Pons (tissue), 1 donor: ENCODE results near the gene SPINDOC.
A peak's percentile ranks its signal among the peaks of the same experiment; 100 is the strongest.

ENCODE experiments used
- DNase-seq: peaks from one replicate; pipeline ENCODE4 v3.0.0-alpha.2; 2016; ENCODE audit warnings: low spot score

The SPINDOC gene

DNA sequence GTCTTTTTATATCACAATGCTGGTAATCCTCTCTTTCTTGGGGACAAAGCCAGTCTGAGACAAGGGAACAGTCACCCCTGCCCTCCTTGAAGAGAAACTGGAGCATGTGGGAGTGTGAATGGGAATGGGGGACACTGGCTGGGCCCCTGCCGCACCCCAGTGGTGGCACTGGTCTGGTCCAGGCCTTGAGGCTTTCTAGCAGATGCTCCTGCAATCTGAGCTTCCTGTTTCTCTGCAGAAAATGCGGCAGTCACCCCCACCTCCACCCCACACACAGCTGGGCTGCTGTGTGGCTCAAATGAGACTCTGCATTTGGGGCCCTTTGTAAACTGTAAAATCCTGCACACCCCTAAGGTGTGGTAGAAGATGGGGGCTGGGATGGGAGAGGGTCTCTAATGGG is 19.1 kb downstream of the SPINDOC start:
- DNase-seq = no peak

DNA sequence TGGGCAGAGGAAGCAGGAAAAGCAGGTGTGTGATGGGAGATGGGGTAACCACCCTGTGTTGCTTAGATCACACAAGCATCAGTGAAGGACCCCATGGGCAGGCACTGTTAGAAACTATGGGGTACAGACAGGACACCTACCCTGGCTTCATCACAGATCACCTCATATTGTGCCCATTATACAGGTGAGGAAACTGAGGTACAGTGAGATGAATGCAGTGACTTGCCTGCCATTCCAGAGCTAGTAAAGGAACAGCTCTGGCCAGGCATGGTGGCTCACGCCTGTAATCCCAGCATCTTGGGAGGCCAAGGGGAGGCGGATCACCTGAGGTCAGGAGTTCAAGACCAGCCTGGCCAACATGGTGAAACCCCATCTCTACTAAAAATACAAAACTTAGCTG is 19.8 kb downstream of the SPINDOC start:
- no peak for DNase-seq

GRCh38 chr11:63834535-63835157 is 21.4 kb downstream of the SPINDOC start:
- DNase-seq = no peak

DNA sequence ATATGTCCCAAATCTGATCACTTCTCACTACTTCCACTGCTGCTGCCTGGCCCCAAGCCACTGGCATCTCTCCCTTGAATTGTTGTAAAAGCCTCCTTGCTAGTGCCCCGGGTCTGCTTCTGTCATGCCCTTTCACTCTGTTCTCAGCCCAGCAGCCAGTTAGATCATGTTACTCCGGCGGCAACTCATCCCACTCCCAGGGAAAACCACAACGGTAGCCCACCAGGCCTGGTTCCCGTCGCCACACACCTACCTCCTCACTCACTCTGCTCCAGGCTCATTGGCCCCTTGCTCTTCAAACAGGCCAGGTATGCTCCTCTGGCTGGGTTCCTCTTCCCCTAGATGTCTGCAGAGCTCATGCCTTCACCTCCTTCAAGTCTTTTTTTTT is 21.9 kb downstream of the SPINDOC start:
- no peak for DNase-seq

DNA sequence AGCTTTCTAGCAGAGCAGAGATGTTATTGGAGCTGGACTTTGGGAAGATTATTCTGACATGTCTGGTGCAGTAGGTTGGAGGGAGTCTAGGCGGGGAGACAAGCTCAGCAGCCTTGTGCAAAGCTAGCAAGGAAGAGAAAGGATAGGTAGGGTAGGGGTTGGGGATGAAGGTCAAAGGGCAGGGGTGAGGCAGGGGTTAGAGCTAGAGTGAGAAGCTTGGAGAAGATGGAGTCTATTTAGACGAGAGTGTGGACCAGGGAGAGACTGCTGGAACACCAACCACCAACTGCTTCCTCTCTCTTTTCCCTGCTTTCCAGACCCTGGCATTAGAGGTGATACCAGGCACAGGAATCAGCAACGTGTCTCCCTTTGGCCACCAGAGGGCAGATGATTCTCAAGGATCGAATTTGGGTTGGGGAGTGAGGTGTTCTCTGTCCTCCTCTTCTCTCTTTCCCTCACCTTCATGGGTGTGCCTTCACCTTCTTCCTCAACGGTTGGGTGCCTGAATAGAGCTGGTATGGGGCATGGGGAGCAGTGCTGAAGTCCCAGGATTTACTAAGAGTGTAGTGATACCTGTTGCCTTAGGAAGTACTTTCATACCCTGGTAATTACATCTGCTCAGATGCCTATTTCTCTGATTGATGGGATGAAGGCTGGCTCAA is 23.9 kb downstream of the SPINDOC start:
- peak; percentile 87 for DNase-seq

DNA sequence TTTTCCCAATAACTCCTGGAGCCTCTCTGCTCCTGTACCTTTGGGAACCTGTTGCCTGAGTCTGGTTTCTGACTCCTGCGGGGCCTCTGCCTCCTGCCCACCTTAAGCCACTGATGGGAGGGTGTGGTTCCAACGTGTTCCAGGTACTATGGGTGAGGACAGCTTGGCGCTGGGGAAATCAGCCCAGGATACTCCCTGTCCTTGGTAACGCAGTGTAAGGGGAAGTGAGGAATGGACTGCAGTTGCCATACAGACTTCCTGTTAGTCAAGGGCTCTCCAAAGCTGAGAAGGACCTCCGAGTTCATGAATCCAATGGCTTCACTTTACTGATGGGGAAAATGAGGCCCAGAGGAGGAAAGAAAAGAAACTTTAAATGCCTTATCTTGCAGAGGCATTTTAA is 24.5 kb downstream of the SPINDOC start:
- peak; percentile 37 for DNase-seq

GRCh38 chr11:63838150-63838677 is 25.0 kb downstream of the SPINDOC start:
- no peak for DNase-seq

GRCh38 chr11:63838678-63839507 is 25.6 kb downstream of the SPINDOC start, which contains the start of gene MARK2:
Gene MARK2 (plus strand): TSS chr11:63839110. CDS start chr11:63839507, 397 bp downstream.
- peak; percentile 96 for DNase-seq

GRCh38 chr11:63839508-63840355 is 26.5 kb downstream of the SPINDOC start:
- DNase-seq = no peak

DNA sequence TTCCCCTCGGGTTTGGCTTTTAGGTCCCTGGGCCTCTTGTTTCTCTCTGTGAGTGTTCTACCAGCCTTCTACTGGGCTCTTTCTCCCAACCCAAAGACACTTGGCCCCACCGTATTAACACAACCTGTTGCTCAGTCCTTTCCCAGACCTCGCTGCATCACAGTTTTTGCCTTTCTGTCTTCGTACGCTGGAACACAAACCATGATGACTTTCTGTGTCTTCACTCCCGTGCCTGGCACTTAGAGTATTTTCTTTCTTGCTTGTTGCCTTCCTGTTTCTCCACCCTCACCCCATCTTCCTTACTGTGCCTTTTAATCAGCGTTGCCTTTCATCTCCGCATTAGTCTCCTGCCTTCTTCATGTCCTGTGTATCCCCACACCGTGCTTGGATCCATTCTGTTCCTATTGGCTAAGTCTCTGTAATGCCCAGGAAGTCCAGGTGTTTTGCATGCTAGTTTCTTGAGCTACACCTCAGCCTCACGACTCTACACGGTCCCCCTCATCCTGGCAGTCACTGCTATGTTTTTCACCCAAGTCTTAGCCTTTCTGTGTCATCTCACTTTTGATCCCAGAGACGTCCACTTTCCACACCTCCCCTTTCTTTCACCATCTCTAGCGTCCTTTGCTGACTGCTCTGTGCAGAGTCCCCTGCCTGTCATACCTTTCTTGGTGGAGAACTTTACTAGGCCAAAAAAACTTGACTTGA is 27.3 kb downstream of the SPINDOC start:
- peak; percentile 42 for DNase-seq

GRCh38 chr11:63841554-63841953 is 28.3 kb downstream of the SPINDOC start:
- peak; percentile 57 for DNase-seq

GRCh38 chr11:63843041-63843440 is 29.8 kb downstream of the SPINDOC start:
- DNase-seq = peak; percentile 63

DNA sequence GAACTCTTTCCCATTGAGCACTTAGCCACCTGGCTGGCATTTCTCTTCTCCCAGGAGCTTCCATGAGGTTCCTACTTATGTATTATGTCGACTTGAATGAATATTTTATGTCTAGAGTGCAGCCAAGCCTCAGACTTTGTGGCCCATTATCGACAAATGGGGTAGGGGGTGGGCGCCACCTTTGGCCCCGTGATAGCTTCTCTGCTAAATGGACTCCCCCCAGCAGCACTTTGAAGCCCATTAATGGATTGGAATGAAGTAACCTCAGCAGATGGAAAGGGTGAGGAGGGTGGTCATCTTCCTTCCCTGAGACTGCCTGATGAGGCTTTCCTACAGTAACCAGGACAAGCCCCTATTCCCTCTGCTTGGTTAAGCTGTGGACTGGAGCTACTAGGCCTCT is 31.6 kb downstream of the SPINDOC start:
- no peak for DNase-seq

GRCh38 chr11:63845303-63845702 is 32.0 kb downstream of the SPINDOC start:
- no peak for DNase-seq

DNA sequence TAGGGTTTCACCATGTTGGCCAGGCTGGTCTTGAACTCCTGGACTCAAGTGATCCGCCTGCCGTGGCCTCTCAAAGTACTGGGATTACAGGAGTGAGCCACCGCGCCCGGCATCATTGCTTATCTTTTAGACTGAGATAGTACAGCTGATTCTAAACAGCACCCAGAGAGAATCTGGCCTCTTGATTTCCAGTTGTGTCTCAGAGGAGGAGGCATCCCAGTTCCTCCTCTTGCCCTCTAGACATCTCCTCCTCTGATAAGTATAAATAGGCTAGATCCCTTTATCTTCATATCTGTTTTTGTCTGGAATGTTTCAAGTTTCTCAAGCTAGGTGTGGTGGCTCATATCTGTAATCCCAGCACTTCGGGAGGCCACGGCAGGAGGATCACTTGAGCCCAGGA is 32.7 kb downstream of the SPINDOC start:
- DNase-seq = no peak

GRCh38 chr11:63846897-63847296 is 33.6 kb downstream of the SPINDOC start:
- DNase-seq = no peak

DNA sequence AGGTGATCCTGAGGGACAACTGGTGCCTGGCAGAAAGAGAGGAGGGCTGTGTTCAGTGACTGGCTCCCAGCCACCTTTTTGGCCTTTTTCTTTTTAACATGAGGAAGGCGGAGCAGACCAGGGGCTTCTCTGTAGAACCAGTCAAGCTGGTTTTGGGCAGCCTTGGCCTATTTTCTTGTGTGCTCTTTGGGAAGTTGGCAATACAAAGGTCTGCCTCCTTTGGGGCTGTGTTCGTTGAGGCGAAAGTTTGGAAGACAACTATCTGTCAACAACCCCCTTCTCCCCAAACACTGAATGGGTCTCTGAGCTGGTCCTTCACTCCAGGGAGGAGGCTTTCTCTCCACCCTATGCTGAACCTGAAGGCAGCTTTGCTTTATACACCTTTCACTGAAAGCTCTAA is 34.1 kb downstream of the SPINDOC start:
- DNase-seq = no peak

- peak; percentile 60 for DNase-seq
These were observed 36.4 kb downstream of the SPINDOC start for GRCh38 chr11:63849691-63850090.

- no peak for DNase-seq
These were observed 37.7 kb downstream of the SPINDOC start for GRCh38 chr11:63850920-63851319.

DNA sequence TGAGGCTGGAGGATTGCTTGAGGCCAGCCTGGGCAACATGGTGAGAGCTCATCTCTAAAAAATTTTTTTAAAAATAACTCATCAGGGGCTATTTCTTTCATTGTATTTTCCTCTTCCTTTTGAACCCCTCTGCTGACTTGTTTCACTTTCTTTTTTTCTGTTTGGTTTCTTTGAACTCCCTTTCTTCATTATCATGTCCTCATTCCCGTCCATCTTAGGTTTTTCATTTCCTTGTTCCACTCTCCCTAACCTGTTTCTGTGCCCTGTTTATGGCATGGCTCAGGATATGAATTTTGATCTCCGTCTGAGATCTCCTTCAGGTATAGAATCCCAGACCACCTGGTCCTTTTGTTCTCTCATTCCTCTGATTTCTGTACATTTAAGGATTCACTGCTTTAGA is 38.1 kb downstream of the SPINDOC start:
- DNase-seq = no peak

DNA sequence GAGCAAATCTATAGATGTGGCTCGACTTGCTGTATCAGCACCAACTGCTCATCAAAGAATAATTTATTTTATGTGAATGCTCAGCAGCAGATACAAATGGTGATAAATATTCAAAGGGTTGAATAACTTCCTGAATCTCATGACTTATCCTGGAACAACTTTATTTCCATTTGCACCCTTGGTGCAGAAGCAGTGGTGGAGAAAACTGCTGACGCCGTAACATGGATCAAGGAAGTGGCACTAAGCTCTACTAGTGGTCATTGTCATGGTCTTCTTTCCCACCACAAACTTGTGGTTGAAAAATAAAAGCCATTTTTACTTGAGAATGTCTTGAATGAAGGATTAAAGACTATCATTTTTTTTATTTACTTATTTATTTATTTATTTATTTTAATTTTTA is 40.2 kb downstream of the SPINDOC start:
- DNase-seq = no peak
